CD1c-positive myeloid dendritic cell (primary cell): ENCODE results near the gene TRABD2B.

Source experiments
- DNase-seq: peaks from one replicate; pipeline ENCODE4 v3.0.0-alpha.2; 2016; ENCODE audit errors: extremely low spot score

TRABD2B gene

DNA sequence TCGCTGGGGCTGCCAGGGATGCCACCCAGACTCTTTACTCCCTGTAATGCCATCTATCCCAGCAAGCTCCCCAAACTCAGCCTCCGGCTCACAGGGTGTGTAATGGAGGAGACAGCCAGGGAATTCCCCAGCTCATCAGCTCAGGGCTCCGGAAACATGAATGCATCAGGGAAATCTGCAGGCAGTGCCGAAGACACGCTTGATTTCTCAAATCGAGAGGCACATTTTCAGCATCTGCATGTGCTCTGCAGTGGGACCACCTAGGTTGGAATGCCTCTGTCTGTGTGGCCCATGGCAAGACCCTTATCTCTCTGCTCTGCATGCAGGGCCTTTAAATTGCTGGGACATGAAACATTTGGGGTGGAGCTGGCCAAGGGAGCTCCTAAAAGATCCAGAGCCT is 170.1 kb downstream of the TRABD2B start:
- no peak for DNase-seq

- DNase-seq, result no peak
Measured at GRCh38 chr1:47824716-47825115, 172.5 kb downstream of the TRABD2B start.

DNA sequence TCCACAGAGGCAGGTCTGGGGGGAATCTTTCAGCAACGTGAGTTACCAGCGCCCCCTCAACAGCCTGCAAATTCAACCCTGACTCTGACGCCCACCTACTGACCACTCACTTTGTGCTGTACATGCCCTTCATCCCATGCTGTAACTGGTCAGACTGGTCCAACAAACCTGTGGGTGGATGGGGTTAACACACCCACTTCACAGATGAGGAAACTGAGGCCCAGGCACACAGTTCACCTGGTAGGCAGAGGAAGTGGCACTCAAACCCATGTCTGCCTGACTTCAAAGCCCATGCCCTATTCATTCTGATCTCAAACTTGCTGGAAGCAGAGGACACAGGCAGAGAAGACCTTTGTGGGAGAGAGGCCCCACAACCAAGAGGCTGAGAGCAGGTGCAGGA is 172.9 kb downstream of the TRABD2B start:
- no peak for DNase-seq

GRCh38 chr1:47823040-47823808 is 174.0 kb downstream of the TRABD2B start:
- DNase-seq, result no peak

- DNase-seq, result no peak
Measured at GRCh38 chr1:47821760-47822159, 175.4 kb downstream of the TRABD2B start.

GRCh38 chr1:47819574-47819888 is 177.7 kb downstream of the TRABD2B start:
- no peak for DNase-seq

DNA sequence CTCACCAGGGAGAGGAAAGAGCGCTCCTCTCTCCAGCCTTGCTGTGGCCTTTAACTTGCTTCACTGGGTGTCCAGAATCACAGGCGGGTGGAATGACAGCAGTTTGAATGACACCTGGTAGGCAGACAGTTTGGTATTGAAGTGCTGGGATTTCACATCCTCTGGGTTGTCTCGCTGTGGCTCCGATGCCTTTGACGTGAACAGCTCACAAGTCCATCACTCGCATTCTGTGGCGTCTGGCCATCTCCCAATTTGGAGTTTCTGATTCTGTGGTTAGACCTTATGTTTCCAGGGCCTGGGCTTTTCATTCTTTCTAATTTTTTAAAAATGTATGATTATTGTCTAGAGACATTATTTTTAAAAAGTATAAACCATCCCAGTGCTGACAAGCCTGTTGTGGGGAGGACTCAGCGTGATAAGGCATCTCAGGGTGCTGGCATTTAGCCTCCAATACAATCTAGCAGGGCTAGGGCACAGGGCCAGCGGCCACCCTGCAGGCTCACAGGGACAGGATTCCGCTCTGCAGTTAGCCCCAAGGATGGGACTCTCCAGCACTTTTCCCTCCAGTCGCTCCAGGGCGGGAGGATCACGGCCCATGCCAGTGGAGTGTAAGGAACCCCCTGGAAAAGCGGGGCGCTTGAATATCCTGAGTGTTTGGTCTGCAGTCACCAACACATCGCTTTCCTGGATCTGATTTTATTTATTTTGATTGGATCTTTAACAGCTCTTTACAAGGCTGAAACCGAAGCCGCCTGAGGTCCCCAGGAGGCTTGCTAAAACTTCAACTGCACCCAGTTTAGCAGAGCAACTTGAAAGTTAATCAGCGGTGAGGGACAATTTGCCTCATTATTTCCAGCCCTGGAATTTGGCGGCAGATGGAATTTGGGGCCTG is 178.3 kb downstream of the TRABD2B start:
- DNase-seq, result no peak

- DNase-seq, result no peak
Measured at GRCh38 chr1:47817861-47818260, 179.3 kb downstream of the TRABD2B start.

GRCh38 chr1:47816325-47817071 is 180.7 kb downstream of the TRABD2B start:
- DNase-seq, result no peak

DNA sequence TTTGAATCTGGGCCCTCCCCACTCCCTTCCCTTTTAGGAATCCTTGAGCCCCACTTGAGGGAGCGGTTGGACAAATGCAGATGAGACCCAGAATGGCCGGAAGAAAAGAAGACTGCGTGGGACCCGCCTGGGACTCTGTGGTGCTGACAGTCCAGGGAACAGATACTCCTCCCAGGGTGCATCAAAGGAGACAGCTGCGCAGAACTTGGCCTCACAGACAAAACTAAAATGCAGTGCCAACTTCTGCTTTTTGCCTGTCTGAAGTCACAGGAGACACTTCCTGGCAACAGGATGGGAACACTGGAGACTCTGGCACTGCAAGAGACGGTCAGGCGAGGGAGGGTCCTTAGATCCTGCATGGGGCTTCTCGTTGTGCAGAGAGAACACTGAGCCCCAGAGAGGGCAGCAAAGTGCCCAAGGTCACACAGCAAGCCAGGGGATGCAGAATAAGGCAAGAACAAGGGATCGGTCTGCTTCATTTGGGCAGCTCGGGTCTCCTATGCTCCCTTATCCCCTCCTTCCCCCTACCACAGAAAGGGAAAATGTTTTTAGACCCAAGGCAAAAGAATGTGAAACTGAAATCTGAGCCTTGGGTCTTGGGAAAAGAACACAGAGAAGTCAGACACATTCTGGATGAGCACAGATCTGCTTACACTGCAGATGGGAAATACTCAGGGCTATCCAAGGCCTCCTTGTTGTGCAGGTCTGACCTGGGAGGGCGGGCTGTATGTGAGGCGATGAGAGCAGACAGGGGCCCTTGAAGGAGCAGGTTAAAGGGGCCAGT is 182.4 kb downstream of the TRABD2B start:
- no peak for DNase-seq

GRCh38 chr1:47813970-47814369 is 183.2 kb downstream of the TRABD2B start:
- no peak for DNase-seq

GRCh38 chr1:47812904-47813514 is 184.2 kb downstream of the TRABD2B start:
- DNase-seq, result no peak

DNA sequence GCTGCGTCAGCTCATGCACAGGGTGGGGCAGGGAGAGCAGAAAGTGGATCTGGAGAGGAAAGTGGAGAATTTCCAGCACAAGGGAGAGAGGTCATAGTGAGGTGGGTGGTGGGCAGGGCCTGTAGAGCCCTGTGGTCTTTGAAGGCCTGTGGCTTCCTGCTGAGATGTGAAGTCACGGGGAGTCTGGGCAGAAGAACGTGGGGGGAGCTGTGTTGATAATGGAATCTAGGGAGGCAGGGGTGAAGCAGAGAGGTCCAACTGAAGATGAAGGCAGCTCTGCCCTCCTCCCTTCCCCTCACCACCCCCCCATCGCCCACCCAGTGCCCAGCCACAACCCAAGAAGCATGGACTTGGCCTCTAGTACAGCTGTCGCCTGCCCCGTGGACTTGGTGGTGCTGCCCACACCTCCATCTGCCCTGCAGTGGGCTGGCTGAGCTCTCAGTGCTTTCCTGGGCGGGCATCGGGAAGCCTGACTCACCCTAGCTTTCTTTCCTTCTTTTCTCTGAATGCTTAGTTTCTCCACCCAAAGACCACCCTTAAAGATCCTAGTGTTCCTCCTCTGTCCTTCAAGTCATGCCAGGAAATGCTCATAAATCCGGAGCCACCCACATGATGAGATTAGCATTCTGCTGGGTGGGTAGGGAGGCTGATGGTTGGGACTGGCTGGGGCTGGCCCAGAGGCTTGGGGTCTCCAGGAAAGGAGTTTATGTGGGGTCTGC is 186.1 kb downstream of the TRABD2B start:
- DNase-seq, result no peak

- no peak for DNase-seq
Measured at GRCh38 chr1:47809301-47810084, 187.7 kb downstream of the TRABD2B start.

DNA sequence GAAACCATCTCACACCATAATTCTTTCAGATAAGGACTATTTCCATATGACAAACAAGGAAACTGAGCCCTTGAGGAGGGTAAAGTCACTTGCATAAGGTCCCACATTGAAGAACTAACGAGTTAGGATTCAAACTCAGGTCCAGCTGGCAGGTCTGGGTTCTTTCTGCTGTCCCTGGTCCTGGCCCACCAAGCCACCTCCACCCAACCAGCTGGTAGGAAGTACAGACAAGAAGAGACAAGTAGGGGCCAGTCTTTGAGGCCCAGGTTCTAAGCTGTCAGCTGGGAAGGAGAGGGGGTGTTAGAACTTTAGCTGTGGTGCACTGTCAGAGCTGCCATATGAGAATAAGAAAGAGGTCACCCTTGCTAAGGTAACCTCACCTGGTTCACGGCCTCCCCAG is 188.6 kb downstream of the TRABD2B start:
- DNase-seq, result no peak

DNA sequence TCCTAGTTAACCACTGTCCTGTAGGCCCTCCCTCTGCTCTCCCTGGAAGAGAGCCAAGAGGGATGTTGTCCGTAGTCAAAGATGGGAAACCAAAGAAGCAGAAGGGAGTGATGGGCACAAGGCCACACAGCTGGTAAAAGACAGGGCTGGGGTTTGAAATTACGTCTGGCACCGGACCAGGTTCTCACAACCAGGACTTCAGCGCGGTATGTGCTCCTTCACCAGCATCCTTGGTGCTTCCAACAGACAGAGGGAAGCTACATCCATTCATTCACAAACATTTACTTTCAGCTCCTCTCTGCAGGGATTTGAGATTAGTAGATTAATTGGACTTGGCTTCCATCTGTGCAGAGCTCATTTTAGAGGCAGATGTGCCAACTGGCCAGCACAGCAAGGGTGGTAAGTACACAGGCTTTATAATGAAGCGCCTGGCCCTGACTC is 191.2 kb downstream of the TRABD2B start:
- DNase-seq, result no peak

GRCh38 chr1:47805018-47805417 is 192.2 kb downstream of the TRABD2B start:
- no peak for DNase-seq

- DNase-seq, result no peak
Measured at GRCh38 chr1:47803815-47804501, 193.2 kb downstream of the TRABD2B start.

GRCh38 chr1:47797575-47797974 is 199.6 kb downstream of the TRABD2B start:
- DNase-seq, result no peak
